OCI-LY3 (cell line): ENCODE data around the gene VAC14.

Experiments used
- EZH2phosphoT487 ChIP-seq: fragments of 200-600 bp; shearing (Covaris generic); IDR thresholded peaks from 2 replicates; pipeline ENCODE4 v1.6.1; 2018; ENCODE audit warnings: antibody characterized with exemption, mixed run types, low read depth
- TF ChIP-seq, protein P1 (sequence below): fragments of 200-600, 300-600 bp; sonication (generic); IDR thresholded peaks from 2 replicates; pipeline ENCODE4 v1.5.1; 2014; ENCODE audit warnings: antibody characterized with exemption, low read length, low read depth

- TF ChIP-seq, protein P1, sequence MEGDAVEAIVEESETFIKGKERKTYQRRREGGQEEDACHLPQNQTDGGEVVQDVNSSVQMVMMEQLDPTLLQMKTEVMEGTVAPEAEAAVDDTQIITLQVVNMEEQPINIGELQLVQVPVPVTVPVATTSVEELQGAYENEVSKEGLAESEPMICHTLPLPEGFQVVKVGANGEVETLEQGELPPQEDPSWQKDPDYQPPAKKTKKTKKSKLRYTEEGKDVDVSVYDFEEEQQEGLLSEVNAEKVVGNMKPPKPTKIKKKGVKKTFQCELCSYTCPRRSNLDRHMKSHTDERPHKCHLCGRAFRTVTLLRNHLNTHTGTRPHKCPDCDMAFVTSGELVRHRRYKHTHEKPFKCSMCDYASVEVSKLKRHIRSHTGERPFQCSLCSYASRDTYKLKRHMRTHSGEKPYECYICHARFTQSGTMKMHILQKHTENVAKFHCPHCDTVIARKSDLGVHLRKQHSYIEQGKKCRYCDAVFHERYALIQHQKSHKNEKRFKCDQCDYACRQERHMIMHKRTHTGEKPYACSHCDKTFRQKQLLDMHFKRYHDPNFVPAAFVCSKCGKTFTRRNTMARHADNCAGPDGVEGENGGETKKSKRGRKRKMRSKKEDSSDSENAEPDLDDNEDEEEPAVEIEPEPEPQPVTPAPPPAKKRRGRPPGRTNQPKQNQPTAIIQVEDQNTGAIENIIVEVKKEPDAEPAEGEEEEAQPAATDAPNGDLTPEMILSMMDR, result no peak
- TF ChIP-seq EZH2phosphoT487, result no peak
These were observed 55.4 kb downstream of the VAC14 start for GRCh38 chr16:70745536-70746025.
